WERI-Rb-1 (cell line): ENCODE results near the gene CHST10.

ENCODE experiments used
- DNase-seq: peaks from one replicate; pipeline ENCODE4 v3.0.0-alpha.2; 2020
- H3K27ac ChIP-seq: fragments of 250-450 bp; sonication (Bioruptor Pico); 2 replicates; pipeline ENCODE4 v1.5.1; 2020; ENCODE audit warnings: mild to moderate bottlenecking, moderate library complexity
- H3K27me3 ChIP-seq: fragments of 250-450 bp; sonication (Bioruptor Pico); 2 replicates; pipeline ENCODE4 v1.5.1; 2021; ENCODE audit warnings: mild to moderate bottlenecking, low read depth, moderate library complexity; ENCODE audit not compliant: insufficient read depth, severe bottlenecking
- H3K36me3 ChIP-seq: fragments of 250-450 bp; sonication (Bioruptor Pico); 2 replicates; pipeline ENCODE4 v1.5.1; 2020; ENCODE audit warnings: mild to moderate bottlenecking, moderate library complexity
- H3K4me3 ChIP-seq: 2 replicates; pipeline ENCODE4 v1.5.1; 2011; ENCODE audit warnings: low read depth, mild to moderate bottlenecking, control low read depth, low read length
- H3K9me3 ChIP-seq: fragments of 250-450 bp; sonication (Bioruptor Pico); 2 replicates; pipeline ENCODE4 v1.5.1; 2021; ENCODE audit warnings: mild to moderate bottlenecking, moderate library complexity; ENCODE audit not compliant: severe bottlenecking
- CTCF ChIP-seq: IDR thresholded peaks from 2 replicates; pipeline ENCODE4 v1.5.1; 2011; ENCODE audit warnings: low read depth, mild to moderate bottlenecking, control low read depth, inconsistent platforms, low read length

The CHST10 gene

GRCh38 chr2:100446696-100447095 lies 29.2 kb upstream of the CHST10 start:
- no peak overlapping the region for H3K27ac ChIP-seq
- TF ChIP-seq CTCF = no peak
- no peak overlapping the region for H3K4me3 ChIP-seq
- H3K9me3 ChIP-seq = no peaks in the 10 kb centered on the region
- H3K27me3 ChIP-seq = peaks cover 3% of the 10 kb centered on the region
- no peak for DNase-seq
- H3K36me3 ChIP-seq = no peaks in the 10 kb centered on the region

- Histone ChIP-seq H3K4me3 (no peak overlapping the region), H3K36me3 (no peaks in the 10 kb centered on the region), H3K9me3 (no peaks in the 10 kb centered on the region), H3K27me3 (peaks cover 15% of the 10 kb centered on the region), H3K27ac (no peak overlapping the region)
- DNase-seq = no peak
- TF ChIP-seq CTCF = no peak
Measured at GRCh38 chr2:100437751-100438150, 20.3 kb upstream of the CHST10 start.

- no peak for TF ChIP-seq CTCF
- no peak for DNase-seq
- no peaks in the 10 kb centered on the region for H3K36me3 ChIP-seq
- H3K4me3 ChIP-seq = no peak overlapping the region
- no peaks in the 10 kb centered on the region for H3K9me3 ChIP-seq
- H3K27ac ChIP-seq = no peak overlapping the region
- H3K27me3 ChIP-seq = no peaks in the 10 kb centered on the region
Measured at GRCh38 chr2:100429726-100430125, 12.3 kb upstream of the CHST10 start.

- peak; percentile 61 for TF ChIP-seq CTCF
- Histone ChIP-seq H3K27me3 (no peaks in the 10 kb centered on the region), H3K36me3 (no peaks in the 10 kb centered on the region), H3K9me3 (no peaks in the 10 kb centered on the region), H3K4me3 (no peak overlapping the region), H3K27ac (no peak overlapping the region)
- peak; percentile 78 for DNase-seq
Measured at GRCh38 chr2:100427627-100428258, 10.3 kb upstream of the CHST10 start.

GRCh38 chr2:100427111-100427510 lies 9.6 kb upstream of the CHST10 start:
- DNase-seq = no peak
- TF ChIP-seq CTCF = no peak
- Histone ChIP-seq H3K4me3 (no peak overlapping the region), H3K27ac (no peak overlapping the region), H3K36me3 (no peaks in the 10 kb centered on the region), H3K9me3 (no peaks in the 10 kb centered on the region), H3K27me3 (no peaks in the 10 kb centered on the region)

- DNase-seq = no peak
- no peak for TF ChIP-seq CTCF
- H3K27me3 ChIP-seq = no peaks in the 10 kb centered on the region
- no peak overlapping the region for H3K4me3 ChIP-seq
- H3K36me3 ChIP-seq = no peaks in the 10 kb centered on the region
- H3K9me3 ChIP-seq = no peaks in the 10 kb centered on the region
- H3K27ac ChIP-seq = no peak overlapping the region
Measured at GRCh38 chr2:100426384-100426720, 8.9 kb upstream of the CHST10 start.
